ENCODE data around the gene MTHFS. TPM values are rescaled to one million over a fixed set of nuclear protein-coding genes. Genes with fewer than 3 reads are reported as not detected.

MTHFS gene
- total RNA-seq, 4 donors from 2014 or later = 3.9 to 11.8 (median 10.1) TPM

DNA sequence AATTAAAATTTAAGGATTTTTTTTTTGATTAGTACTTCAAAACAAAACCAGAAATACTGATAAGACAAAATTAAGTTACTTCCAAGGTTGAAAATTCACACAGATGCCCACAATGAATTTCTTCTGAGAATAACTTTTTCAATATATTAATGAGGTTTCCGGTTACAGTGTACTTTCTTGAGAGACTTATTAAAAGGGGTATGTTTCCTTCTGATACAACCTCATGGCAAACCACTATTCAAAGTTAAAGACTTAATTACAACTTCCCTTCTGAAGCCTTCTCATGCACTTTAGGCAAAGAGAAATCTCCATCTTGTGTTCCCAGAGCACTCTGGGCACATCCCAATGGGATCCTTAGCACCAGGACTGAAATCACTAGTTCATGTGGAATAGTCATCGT lies 36.2 kb downstream of the MTHFS start:
- WGBS, 2 donors = 92 to 94% methylated on average over 2 of the region's 2 CpGs
- H3K4me3 ChIP-seq (ENCODE audit: low read depth, poor library complexity, severe bottlenecking) = no peak overlapping the region
- DNase-seq (ENCODE audit: low spot score in 2 of 2) = no peak
- no peak for TF ChIP-seq POLR2A (IDR thresholded peaks at IDR 0.05)
- TF ChIP-seq, protein P1, sequence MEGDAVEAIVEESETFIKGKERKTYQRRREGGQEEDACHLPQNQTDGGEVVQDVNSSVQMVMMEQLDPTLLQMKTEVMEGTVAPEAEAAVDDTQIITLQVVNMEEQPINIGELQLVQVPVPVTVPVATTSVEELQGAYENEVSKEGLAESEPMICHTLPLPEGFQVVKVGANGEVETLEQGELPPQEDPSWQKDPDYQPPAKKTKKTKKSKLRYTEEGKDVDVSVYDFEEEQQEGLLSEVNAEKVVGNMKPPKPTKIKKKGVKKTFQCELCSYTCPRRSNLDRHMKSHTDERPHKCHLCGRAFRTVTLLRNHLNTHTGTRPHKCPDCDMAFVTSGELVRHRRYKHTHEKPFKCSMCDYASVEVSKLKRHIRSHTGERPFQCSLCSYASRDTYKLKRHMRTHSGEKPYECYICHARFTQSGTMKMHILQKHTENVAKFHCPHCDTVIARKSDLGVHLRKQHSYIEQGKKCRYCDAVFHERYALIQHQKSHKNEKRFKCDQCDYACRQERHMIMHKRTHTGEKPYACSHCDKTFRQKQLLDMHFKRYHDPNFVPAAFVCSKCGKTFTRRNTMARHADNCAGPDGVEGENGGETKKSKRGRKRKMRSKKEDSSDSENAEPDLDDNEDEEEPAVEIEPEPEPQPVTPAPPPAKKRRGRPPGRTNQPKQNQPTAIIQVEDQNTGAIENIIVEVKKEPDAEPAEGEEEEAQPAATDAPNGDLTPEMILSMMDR (IDR thresholded peaks at IDR 0.05) = no peak
- intact Hi-C loops (cut with DNase I; ENCODE audit: low total_unique reads) = no loop called here

DNA sequence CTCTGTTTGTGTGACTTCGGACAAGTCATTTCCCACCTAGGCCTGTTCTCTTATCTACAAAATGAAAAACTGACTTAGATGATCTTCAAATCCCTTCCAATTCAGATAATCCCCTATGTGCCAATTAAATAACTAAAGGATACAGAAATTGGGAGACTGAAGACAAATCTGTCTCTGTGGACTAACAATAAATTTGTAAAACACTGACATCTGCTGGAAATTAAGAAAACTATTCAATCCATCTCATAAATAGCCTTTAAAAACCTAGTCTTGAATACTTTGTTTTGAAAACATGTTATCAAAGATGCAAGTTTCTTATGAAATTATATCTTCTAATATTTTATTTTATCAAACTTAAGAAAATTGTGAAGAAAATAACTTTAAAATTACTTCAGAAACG lies 38.3 kb downstream of the MTHFS start:
- intact Hi-C loops (cut with DNase I; ENCODE audit: low total_unique reads) = no loop called here
- 95 to 98% methylated on average over 2 of the region's 2 CpGs for WGBS, 2 donors
- DNase-seq (ENCODE audit: low spot score in 2 of 2) = no peak
- no peak for TF ChIP-seq POLR2A (IDR thresholded peaks at IDR 0.05)
- TF ChIP-seq, protein P1 (IDR thresholded peaks at IDR 0.05) = no peak
- H3K4me3 ChIP-seq (ENCODE audit: low read depth, poor library complexity, severe bottlenecking) = no peak overlapping the region

DNA sequence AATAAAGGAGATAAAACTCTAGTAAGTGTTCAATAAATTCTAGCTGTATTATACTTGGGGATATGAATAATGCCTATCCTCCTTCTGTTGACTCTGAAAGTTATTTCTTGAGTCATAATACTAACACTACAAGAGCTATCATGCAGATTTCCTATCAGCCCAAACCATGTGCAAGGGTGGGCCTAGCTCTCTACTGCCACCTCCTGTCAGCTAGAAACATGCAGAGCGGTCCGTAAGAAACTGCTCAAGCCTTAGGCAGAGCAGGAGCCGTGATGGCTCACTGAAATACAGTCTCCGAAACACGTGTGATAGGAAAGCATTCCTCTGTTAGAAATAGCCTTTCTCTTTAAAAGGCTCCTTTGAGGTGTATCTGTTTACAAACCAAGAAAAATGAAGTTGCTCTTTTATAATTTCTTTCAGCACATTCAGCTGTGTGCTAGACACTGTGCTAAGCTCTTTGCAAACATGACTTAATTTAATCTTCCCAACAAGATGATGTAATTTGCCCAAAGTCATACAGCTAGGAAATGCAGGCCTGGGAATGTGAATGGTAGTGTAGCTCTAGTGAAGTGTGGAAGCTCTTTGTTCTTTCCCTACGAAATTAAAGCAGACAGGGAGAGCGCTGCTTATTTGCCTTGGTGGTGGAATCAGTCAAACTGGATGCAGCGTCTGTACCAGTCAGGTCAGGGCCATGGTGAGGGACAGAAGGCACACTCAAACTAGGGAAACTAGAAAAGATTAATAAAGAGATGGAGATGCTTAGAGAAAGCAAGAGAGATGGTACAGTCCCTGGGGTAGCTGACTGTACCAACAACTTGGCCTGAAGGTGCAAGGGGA lies 43.1 kb downstream of the MTHFS start:
- DNase-seq (ENCODE audit: low spot score in 2 of 2) = peak in 1 of 2 donors; percentile 47
- no peak overlapping the region for H3K4me3 ChIP-seq (ENCODE audit: low read depth, poor library complexity, severe bottlenecking)
- no peak for TF ChIP-seq POLR2A (IDR thresholded peaks at IDR 0.05)
- TF ChIP-seq, protein P1 (IDR thresholded peaks at IDR 0.05) = no peak
- intact Hi-C loops (cut with DNase I; ENCODE audit: low total_unique reads) = loop anchor here (1.0 kb wide), 1 partner anchor 472 kb away; no protein-coding TSS in a partner anchor
- WGBS, 2 donors = 47 to 50% methylated on average over 8 of the region's 8 CpGs

DNA sequence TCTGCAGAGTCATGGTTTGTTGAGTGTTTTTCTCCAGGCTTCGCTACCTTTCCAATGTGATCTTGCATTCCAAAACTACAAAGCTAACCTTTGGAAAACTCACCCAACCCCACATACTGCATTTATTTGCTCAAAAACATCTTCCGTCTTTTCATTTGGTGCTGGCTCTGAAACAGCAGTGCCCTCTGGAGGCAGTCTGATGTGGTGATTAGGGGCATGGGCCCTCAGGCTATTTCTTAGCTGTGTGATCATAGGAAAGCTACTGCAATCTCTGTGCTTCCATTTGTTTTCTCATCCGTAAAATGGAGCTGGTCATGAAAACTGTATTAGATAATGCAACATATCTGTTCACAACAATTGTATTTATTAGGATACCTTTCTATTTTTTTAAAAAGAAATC lies 47.0 kb downstream of the MTHFS start:
- intact Hi-C loops (cut with DNase I; ENCODE audit: low total_unique reads) = no loop called here
- 91 to 96% methylated on average over 3 of the region's 3 CpGs for WGBS, 2 donors
- DNase-seq (ENCODE audit: low spot score in 2 of 2) = no peak
- no peak overlapping the region for H3K4me3 ChIP-seq (ENCODE audit: low read depth, poor library complexity, severe bottlenecking)
- TF ChIP-seq, protein P1 (IDR thresholded peaks at IDR 0.05) = no peak
- TF ChIP-seq POLR2A (IDR thresholded peaks at IDR 0.05) = no peak

DNA sequence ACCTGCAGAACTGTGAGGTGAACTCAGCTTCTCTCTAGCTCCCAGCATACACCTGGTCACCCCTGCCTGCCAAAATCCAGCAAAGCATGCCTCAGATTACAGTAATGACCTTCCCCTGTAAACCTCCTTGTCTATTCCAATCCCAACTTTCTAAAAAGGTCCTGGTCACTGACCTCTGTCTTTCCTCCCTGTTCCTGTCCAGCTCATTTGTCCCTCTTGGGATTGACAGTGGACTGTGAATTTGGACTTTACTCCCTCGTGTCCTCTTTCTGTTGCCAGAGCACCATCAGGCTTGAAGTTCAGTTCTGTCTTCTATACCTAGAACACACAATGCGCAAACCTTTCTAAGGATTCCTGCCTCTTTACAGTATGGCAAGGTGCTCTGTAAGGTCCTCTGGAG lies 50.3 kb downstream of the MTHFS start:
- DNase-seq (ENCODE audit: low spot score in 2 of 2) = no peak
- intact Hi-C loops (cut with DNase I; ENCODE audit: low total_unique reads) = no loop called here
- H3K4me3 ChIP-seq (ENCODE audit: low read depth, poor library complexity, severe bottlenecking) = no peak overlapping the region
- 95 to 100% methylated on average over 2 of the region's 2 CpGs for WGBS, 2 donors
- TF ChIP-seq POLR2A (IDR thresholded peaks at IDR 0.05) = no peak
- TF ChIP-seq, protein P1 (IDR thresholded peaks at IDR 0.05) = no peak

Measured in lower leg skin (tissue), 4 donors.